Activated CD8-positive, alpha-beta memory T cell treated with anti-CD3 and anti-CD28 coated beads for 4 hours (primary cell): ENCODE results near the gene TALDO1.
"Not testable (repeated sequence)": the region's sequence is repeated elsewhere in the genome, so short reads cannot be mapped to it uniquely, and the experiment has no call there.

Experiments used
- DNase-seq, 2 donors: peaks; one replicate each; pipeline ENCODE4 v3.0.0-alpha.2; 2020; ENCODE audit warnings: low read depth in 2 of 2

The TALDO1 gene

DNA sequence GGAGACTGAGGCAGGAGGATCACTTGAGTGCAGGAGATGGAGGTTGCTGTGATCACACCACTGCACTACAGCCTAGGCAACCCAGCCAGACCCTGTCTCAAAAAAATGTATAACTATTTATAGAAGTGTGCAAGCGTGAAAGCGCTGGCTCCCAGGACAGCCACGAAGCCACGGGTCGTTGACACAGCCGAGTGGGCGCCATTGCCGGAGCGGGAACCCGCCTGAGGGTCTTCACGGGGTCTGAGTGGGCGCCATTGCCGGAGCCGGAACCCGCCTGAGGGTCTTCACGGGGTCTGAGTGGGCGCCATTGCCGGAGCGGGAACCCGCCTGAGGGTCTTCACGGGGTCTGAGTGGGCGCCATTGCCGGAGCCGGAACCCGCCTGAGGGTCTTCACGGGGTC lies 12.7 kb upstream of the TALDO1 start:
- DNase-seq, result not testable (repeated sequence)

DNA sequence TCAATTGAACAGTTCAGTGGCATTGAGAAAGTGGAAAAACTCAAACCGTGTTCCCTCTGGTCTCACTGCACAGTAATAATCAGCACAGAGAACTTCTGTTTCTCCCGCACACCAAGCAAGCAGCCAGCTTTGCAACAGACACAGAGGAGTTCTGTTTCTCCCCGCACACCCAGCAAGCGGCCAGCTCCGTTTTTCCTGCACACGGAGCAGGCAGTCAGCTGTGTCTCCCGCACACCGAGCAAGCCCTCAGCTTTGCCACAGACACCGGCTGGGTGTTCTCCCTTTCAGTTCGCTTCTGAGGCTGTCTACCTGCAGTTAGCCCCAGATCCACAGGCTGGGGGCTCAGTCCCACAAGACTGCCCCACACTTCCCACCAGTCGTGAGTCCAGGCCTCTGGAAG lies 9.9 kb upstream of the TALDO1 start:
- DNase-seq, result no peak

DNA sequence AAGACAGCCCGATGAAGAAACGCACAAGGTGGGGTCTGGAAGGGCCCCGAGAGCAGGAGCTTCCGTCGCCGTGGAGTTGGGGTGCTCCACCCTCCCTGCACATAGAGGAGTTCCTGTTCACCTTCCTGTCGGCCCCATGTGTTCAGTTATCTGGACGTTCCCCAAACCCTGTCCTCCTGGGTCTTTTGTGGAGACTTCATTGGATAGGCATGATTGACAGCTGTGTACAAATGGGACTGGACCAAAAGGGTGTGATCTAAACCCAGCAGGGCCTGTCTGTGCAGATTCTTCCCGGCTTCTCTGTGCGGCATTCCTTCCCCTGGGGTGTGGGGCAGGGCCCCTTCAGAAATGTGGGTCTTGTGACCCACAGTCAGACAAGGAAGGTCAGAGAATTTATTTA lies 9.4 kb upstream of the TALDO1 start:
- not testable (repeated sequence) for DNase-seq

DNA sequence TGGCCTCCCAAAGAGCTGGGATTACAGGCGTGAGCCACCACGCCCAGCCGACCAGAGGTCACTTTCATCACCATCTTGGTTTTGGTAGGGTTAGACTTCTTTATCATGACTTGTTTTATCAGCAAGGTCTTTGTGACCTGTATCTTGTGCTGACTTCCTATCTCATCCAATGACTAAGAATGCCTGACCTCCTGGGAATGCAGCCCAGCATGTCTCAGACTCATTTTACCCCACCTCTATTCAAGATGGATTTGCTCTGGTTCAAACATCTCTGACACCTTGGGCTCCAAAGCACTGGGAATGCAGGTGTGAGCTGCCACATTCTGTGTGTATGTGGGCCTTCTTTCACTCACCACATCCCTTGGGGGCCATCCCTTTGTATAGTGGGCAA lies 5.1 kb upstream of the TALDO1 start:
- no peak for DNase-seq

DNA sequence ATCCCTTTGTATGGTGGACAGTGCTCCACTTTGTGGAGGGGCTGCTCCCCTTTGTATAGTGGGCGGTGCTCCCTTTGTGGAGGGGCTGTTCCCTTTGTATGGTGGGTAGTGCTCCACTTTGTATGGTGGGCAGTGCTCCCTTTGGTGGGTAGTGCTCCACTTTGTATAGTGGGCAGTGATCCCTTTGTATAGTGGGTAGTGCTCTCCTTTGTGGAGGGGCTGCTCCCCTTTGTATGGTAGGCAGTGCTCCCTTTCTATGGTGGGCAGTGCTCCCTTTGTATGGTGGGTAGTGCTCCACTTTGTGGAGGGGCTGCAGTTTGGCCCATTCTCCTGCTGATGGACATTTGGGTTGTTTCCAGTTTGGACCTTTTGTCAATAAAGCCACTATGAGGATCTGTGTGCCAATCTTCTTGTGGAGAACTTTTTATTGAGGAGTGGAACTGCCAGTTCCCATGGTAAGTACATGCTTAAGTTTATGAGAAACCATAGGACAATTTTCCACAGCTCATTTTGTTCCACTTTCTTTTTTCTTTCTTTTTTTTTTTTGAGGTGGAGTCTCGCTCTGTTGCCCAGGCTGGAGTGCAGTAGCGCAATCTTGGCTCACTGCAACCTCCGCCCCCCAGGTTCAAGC lies 4.6 kb upstream of the TALDO1 start:
- DNase-seq, result no peak

DNA sequence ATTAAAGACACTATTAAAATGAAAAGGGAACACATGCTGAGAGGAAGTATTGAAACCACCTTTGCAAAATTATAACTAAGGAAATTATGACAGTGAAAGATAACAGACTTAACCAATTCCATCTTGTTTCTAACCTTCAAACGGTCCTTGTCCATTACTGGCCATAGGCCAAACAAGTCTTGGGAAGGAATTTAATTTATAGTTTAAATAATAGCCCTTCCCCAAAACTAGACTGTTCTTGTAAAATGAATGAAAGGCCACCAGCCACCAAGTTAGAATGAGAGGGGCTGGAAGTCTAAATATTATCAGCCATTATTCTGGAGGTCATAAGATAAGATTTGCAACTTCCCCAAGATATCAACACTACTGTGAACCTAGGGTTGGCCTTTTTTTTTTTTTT lies 1.8 kb upstream of the TALDO1 start:
- no peak for DNase-seq

DNA sequence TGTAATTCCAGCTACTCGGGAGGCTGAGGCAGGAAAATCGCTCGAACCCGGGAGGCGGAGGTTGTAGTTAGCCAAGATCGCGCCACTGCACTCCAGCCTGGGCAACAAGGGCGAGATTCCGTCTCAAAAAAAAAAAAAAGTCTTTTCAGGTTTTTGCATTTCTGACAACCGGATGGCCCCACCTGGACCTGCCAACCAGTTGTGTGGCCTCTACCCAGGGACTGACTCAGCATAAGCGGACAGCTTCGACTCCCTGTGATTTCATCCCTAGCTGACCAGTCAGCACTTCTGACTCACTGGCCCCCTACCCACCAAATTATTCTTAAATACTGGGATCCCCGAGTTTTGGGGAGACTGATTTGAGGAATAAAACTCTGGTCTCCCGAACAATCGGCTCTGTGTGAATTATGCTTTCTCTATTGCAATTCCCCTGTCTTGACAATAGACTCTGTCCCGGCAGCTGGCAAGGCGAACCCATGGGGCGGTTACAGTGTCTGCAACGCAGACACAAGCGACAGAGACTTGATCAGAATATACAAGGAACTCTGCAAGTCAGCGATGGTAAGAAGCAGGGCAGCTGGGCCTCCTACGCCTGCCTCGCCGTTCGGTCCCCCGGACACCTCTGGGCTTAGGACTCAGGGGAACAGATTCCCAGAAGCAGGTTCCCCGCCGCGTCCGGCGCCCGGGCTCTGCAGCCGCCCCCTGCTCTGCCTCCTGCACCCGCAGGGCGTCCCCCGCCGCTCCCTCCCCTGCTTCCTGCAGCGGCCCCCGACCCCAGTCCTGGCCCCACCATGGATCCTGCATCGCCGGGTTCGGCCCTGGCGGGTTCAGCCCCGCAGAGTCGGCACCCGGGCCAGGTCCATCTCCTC lies 741 bp upstream of the TALDO1 start:
- DNase-seq, result no peak

DNA sequence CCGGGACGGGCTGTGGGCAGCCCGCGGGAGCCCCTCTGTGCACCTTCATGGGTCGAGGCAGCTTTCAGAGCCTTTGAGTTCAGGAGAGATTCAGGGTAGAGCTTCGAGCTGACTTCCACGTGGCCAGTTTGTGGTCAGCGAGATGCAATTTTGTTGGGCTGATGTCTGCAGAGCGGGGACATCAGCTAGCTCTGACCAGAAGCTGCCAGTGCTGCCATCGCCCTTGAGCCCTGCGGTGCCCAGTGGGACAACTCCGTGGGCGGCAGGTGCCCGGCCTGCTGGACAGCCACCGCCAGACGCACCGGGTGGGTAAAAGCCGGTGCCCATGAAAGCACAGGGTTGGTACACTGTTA lies 719 bp downstream of the TALDO1 start:
- DNase-seq, result no peak

DNA sequence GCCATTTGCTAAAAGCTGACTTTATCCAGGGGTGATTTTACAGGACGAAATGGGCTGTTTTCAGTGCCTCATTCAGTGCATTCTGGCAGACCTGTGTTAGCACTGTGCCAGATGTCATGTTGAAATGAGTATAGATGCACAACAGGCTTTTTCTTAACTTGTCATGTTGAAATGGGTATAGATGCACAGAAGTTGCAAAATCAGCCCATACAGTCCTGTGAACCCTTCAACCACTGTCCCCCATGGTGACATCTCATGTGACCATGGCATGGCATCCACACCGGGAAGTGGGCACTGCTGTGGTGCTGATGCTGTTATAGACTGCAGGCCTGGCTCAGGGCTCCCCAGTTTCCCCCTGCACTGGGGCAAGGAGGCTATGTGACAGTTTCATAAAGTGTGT lies 2.5 kb downstream of the TALDO1 start:
- DNase-seq, result no peak

DNA sequence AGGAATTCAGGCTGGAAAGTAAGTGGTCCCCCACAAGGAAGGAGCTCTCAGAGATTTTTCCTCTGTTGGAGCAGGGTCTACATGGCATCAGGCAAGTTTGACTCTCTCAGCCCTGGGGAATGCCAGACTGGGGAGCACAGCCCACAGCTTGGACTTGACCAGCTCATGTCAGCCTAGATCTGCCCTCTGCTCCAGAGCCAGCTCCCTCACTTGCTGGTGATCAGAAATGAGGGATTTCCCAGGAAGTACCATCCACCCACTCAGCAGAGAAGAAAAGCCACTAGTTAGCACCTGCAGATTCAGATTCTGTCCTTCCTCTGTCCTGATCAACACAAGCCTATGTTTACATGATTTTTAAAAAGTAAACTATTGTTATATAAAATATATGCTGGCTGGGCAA lies 13.0 kb downstream of the TALDO1 start:
- no peak for DNase-seq

DNA sequence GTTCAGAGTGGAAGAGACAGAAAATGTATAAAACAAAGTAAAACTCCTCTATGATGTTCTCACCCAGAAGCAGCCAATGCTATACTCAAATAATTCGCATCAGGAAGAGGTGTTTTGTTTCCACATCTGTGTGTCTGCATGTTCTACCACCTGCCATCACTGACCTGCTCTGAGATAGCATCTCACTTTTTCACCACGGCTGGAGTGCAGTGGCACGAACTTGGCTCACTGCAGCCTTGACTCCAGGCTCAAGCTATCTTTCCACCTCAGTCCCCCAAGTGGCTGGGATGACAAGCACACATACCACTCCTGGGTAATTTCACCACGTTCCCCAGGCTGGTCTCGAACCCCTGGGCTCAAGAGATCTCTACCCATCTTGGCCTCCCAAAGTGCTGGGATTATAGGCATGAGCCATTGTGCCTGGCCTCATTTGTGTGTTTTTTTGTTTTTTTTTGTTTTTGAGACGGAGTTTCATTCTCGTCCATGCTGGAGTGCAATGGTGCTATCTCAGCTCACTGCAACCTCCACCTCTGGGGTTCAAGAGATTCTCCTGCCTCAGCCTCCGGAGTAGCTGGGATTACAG lies 14.4 kb downstream of the TALDO1 start:
- no peak for DNase-seq

DNA sequence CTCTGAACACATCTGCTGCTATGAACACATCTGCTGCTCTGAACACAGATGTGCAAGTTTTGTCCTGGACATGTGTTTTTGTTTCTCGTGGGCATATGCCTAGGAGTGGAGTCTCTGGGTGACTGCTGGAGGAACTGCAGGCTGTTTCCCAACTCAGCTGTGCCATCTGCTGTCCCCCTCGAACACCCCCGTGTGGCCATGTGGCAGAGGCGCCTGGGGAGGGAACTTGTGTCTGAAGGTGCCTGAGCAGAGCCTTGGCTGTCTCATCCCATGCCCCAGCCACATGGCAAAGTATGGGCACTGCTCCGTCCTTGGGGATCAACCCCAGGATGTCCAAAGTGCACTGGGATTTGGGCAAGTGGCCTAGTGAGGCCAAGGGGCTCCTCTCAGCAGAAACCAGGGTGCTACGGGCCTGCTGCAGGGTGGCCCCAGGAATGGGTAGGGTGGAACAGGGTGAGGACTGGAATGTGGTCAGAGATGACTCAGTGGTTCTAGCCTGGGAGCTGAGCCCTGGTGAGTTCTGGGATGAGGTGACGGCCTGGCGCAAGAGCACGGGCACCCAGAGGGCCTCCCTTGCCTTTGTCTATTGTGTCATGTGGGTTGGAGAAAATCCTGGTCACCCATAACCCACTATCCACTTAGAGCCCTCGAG lies 15.3 kb downstream of the TALDO1 start:
- DNase-seq, result no peak

DNA sequence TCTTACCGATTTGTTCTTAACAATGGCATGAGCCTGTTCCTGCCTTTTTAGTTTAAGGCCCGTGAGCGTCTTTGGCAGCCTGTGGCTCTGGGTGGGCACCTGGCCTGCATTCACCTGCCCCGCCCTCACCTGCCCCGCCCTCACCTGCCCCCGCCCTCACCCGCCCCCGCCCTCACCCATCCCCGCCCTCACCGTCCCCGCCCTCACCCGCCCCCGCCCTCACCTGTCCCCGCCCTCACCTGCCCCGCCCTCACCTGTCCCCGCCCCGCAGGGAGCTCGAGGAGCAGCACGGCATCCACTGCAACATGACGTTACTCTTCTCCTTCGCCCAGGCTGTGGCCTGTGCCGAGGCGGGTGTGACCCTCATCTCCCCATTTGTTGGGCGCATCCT lies 15.8 kb downstream of the TALDO1 start:
- no peak for DNase-seq

DNA sequence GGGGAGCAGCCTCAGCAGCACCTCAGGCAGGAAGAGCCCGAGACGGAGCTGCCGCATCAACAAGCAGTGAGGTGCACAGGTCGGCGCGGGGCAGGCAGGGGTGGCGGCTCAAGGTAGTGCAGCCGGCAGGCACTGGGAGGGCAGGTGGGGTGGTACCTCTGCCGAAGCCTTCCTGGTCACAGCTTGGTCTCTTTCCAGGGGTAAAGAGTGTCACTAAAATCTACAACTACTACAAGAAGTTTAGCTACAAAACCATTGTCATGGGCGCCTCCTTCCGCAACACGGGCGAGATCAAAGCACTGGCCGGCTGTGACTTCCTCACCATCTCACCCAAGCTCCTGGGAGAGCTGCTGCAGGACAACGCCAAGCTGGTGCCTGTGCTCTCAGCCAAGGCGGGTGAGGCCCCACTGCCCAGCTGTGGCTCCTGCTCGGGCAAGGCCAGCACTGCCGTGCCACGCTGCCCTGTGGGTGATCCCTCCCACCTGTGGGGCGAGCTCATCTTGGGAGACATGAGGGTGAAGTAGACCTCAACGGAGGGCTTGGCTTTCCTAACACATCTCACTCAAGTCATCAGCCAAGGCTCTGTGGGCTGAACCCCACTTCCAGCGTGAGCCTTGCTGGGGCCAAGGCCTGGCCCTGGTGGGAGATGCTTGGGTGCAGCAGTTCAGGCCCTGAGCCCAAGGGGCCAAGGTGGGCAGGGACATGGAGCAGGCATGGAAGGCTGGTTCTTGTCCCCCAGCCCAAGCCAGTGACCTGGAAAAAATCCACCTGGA lies 16.5 kb downstream of the TALDO1 start:
- no peak for DNase-seq

DNA sequence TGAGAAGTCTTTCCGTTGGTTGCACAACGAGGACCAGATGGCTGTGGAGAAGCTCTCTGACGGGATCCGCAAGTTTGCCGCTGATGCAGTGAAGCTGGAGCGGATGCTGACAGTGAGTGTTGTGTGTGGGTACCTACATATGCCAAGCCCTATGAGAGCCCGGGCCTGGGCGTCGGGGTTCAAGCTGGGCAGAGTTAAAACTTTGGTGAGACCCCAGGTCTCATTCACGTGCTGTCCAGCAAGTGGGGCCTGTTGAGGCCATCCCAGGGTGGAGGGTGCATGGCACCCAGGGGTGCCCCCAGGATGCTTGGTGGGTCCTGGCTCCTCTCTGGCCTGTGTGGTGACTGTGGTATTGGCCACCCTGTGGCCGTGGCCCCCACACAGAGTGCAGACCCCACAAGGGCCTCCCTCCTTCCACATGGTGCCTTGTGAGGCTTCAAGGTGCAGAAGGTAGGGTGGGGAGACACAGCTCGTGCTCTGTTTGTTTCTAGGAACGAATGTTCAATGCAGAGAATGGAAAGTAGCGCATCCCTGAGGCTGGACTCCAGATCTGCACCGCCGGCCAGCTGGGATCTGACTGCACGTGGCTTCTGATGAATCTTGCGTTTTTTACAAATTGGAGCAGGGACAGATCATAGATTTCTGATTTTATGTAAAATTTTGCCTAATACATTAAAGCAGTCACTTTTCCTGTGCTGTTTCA lies 17.2 kb downstream of the TALDO1 start:
- no peak for DNase-seq

DNA sequence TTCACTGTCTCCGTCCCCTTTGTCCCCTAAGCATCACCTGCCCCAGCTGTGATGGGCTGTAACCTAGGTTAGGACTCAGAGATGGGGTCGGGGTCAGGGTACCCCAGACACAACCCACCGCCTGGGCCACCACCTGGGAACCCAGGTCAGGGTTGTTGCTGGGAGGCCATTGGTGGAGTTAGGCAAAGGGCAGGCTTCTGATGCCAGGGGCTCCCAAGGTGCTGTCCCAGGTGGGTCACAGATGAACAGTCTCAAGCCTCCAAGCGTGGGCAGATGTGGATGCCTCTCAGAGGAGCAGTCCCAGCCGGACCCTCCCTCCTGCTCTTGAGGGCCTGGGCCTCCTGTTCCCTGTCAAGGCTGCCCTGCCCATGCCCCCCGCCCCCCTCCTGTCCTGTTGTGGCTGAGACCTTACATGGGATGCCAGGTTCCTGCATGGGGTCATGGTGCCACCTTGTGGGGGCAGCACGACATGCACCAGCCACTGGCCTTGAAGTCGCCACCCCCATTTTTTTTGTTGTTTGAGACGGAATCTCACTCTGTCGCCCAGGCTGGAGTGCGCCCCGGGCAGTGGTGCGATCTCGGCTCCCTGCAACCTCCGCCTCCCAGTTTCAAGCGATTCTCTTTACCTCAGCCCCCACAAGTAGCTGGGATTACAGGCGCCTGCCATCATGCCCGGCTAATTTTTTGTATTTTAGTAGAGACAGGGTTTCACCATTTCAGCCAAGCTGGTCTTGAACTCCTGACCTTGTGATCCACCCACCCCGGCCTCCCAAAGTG lies 17.9 kb downstream of the TALDO1 start:
- peak in 1 of 2 donors; percentile 27 for DNase-seq

DNA sequence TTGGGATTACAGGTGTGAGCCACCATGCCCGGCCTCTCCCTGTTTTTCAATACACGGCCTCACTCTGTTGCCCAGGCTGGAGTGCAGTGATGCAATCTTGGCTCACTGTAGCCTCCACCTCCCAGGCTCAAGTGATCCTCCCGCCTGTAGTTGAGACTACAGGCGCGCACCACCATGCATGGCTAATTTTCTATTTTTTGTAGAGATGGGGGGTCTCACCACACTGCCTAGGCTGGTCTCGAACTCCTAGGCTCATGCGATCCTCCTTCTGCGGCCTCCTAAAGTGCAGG lies 18.5 kb downstream of the TALDO1 start:
- no peak for DNase-seq

DNA sequence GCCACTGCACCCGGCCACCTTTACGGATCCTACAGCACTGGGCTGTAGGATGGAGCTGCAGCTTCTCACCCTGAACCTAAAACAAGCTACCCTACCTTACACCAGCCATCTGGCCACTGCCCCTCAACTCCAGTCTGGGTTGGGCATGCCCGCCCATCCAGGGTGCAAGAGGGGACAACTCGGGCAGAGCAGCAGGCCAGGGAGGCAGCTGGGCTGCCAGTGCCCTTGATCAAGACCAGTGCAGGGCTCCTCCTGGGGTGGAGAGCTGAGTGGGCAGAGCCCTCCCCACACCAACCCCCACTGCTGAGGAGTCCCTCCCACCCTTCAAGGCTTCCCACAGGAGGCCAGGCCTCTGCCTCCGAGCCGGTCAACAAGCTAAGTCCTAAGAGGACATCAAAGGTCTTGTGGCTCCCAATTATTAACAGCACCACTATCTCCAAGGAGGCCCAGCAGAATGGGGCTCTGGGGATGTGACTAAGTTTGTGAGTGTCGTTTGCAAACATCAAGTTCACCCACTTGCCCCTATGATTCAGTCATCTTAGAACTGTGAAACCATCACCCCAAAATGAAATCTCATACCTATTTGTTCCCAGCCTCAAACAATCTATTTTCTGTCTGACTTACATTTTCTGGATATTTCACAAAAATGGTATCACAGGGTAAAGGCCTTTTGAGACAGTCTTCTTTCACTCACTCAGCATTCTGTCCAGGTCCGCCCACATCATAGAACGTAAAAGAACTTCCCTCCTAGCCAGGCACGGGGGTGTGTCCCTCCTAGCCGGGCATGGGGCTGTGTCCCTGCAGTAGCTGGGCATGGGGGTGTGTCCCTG lies 19.1 kb downstream of the TALDO1 start:
- no peak for DNase-seq

DNA sequence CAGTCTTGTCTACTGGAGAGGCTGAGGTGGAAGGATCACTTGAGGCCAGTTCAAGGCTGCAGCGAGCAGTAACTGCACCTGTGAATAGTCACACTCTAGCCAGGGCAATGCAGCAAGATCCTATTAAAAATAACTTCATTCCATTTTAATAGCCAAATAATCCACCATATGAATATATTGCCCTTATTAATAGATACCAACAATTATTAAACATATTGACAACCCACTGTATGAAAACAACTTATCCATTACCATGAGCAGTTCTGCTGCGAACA lies 19.6 kb downstream of the TALDO1 start:
- DNase-seq, result no peak

DNA sequence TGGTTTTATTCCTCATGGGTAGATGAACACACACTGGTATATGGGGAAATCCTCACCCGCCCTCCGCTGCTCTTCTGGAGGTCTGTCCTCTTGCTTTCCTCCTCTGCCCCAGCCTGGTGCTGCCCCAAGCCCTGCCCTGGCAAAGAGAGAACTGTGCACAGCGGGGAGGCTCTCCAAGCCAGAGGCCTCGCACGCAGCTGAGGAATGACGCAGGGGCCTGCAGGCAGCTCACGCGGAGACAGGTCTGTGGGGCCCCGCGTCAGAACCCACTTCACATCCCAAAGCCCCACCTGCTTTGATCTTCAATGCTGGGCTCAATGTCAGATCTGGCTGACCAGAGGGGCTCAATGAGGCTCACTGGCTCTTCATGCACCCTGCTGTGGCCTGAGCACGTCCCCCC lies 20.0 kb downstream of the TALDO1 start:
- DNase-seq, result no peak
